Breast epithelium (tissue), 4 donors: Measurements from ENCODE around the gene RABL2B. TPM values are rescaled to one million over a fixed set of nuclear protein-coding genes. Genes with fewer than 3 reads are reported as not detected.
A peak's percentile ranks its signal among the peaks of the same experiment; 100 is the strongest.

Source experiments
- DNase-seq, 2 donors: peaks; one replicate each; pipeline ENCODE4 v3.0.0-alpha.2; 2019; ENCODE audit warnings: low spot score in 2 of 2
- H3K27ac ChIP-seq, 2 donors: fragments of 200-600 bp; sonication (generic) in 1 of 2; one replicate each; pipeline ENCODE4 v1.5.1; 2016 to 2019; ENCODE audit warnings: mild to moderate bottlenecking in 1 of 2
- H3K27me3 ChIP-seq, 2 donors: fragments of 200-600 bp; sonication (generic) in 1 of 2; one replicate each; pipeline versions ENCODE4 v1.5.1 to v1.6.0; 2017 to 2019; ENCODE audit warnings: control low read depth in 1 of 2, mild to moderate bottlenecking in 1 of 2
- H3K36me3 ChIP-seq: fragments of 200-600 bp; one replicate; pipeline ENCODE4 v1.5.1; 2019
- H3K4me1 ChIP-seq, 2 donors: fragments of 200-600 bp; sonication (generic); one replicate each; pipeline ENCODE4 v1.5.1; 2016 to 2019; ENCODE audit warnings: control low read depth in 1 of 2
- H3K4me3 ChIP-seq, 3 donors: fragments of 200-600 bp; sonication (generic); 1 replicate in 2 of 3; 2 replicates in 1 of 3; pipeline ENCODE4 v1.5.1; 2016 to 2019; ENCODE audit warnings: mild to moderate bottlenecking in 3 of 3, moderate library complexity in 2 of 3
- H3K9me3 ChIP-seq, 2 donors: fragments of 200-600 bp; sonication (generic) in 1 of 2; one replicate each; pipeline ENCODE4 v1.5.1; 2016 to 2019; ENCODE audit warnings: control low read depth in 1 of 2
- CTCF ChIP-seq, 3 donors: fragments of 450-650 bp; IDR thresholded peaks; one replicate each; pipeline ENCODE4 v1.5.1; 2016 to 2017; ENCODE audit warnings: antibody characterized with exemption in 3 of 3, mild to moderate bottlenecking in 3 of 3, moderate library complexity in 3 of 3
- POLR2A ChIP-seq: fragments of 450-650 bp; IDR thresholded peaks from one replicate; pipeline ENCODE4 v1.6.1; 2016; ENCODE audit warnings: antibody characterized with exemption, mild to moderate bottlenecking, moderate library complexity
- POLR2AphosphoS5 ChIP-seq, 3 donors: sonication (generic); formaldehyde crosslinking; IDR thresholded peaks; one replicate each; pipeline ENCODE4 v1.6.1; 2017; ENCODE audit warnings: antibody characterized with exemption in 3 of 3
- intact Hi-C: fragments of 100-400 bp; cut with DNase I; formaldehyde crosslinking; loops from one replicate; pipeline ENCODE4 v1.15.1; 2023; ENCODE audit warnings: low total_unique reads
- total RNA-seq, 3 donors: library from RNA; depleted of rRNA; stranded (reverse); fragments of >200 nt; gene quantifications; one replicate each; pipeline ENCODE4 v1.1.0, GENCODE V29; 2016

The RABL2B gene
- total RNA-seq, 3 donors from 2014 or later = 16.0 to 33.1 (median 32.1) TPM

GRCh38 chr22:50734986-50735738 lies 48.3 kb downstream of the RABL2B start:
- TF ChIP-seq POLR2A = no peak
- TF ChIP-seq CTCF (IDR thresholded peaks at IDR 0.05) = no peak
- TF ChIP-seq POLR2AphosphoS5 (IDR thresholded peaks at IDR 0.05) = no peak
- Histone ChIP-seq H3K36me3 (no peaks in the 10 kb centered on the region), H3K27ac (no peak overlapping the region), H3K9me3 (no peaks in the 10 kb centered on the region), H3K27me3 (no peaks in the 10 kb centered on the region), H3K4me1 (no peaks in the 10 kb centered on the region), H3K4me3 (no peak overlapping the region)
- DNase-seq = peak in 1 of 2 donors; percentile 49
- intact Hi-C loops = no loop called here

DNA sequence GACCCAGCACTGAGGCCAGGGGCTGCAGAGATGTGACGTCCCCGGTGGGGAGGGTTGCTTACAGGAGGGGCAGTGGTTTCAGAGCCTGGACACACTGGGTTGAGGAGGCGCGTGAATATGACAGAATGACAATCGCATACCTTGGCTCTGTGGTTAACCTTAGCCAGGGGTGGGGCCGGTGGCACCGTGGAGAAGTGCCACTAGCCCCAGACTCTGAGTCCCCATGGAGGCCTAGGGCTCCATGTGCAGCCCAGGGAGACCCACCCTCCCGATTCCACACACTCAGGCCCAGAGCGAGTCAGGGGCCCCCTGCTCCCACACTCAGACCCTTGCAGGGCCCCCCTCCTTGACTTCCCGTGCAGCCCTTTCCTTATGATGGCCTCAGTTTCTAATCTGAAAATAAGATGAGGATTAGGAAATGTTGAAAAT lies 49.1 kb downstream of the RABL2B start:
- no peak overlapping the region for H3K27ac ChIP-seq
- H3K27me3 ChIP-seq = no peaks in the 10 kb centered on the region
- H3K36me3 ChIP-seq = no peaks in the 10 kb centered on the region
- no peak for TF ChIP-seq POLR2AphosphoS5 (IDR thresholded peaks at IDR 0.05)
- TF ChIP-seq POLR2A = no peak
- no peak for TF ChIP-seq CTCF (IDR thresholded peaks at IDR 0.05)
- no peaks in the 10 kb centered on the region for H3K4me1 ChIP-seq
- no peaks in the 10 kb centered on the region for H3K9me3 ChIP-seq
- intact Hi-C loops = no loop called here
- DNase-seq = peak in 1 of 2 donors; percentile 43
- no peak overlapping the region for H3K4me3 ChIP-seq

GRCh38 chr22:50733521-50734342 lies 49.7 kb downstream of the RABL2B start:
- DNase-seq = peak in 1 of 2 donors; percentile 12
- no peak overlapping the region for H3K27ac ChIP-seq
- H3K4me3 ChIP-seq = no peak overlapping the region
- no peaks in the 10 kb centered on the region for H3K27me3 ChIP-seq
- H3K4me1 ChIP-seq = no peaks in the 10 kb centered on the region
- intact Hi-C loops = no loop called here
- no peak for TF ChIP-seq POLR2A
- no peak for TF ChIP-seq CTCF (IDR thresholded peaks at IDR 0.05)
- no peak for TF ChIP-seq POLR2AphosphoS5 (IDR thresholded peaks at IDR 0.05)
- no peaks in the 10 kb centered on the region for H3K36me3 ChIP-seq
- no peaks in the 10 kb centered on the region for H3K9me3 ChIP-seq

DNA sequence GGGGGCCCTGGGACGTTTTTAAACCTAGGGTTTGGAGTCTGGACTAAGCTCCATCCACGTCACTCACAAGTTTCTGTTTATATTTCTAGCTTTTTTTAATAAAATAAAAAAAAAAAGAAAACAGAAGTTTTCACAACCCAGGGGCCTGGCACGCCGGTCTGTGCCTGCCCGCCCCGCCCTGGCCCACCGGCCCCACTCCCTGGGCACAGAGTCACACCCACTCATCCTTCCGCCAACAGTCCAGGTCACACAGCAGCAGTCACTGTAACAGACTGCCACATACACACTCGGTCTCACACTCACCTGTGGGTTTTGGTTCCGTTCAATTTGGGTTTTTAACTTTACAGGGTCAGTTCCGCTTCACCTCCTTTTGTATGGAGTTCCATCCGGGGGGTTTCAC lies 50.8 kb downstream of the RABL2B start:
- no peaks in the 10 kb centered on the region for H3K4me1 ChIP-seq
- TF ChIP-seq CTCF (IDR thresholded peaks at IDR 0.05) (no peak), POLR2AphosphoS5 (IDR thresholded peaks at IDR 0.05) (no peak), POLR2A (no peak)
- no peak for DNase-seq
- no peak overlapping the region for H3K27ac ChIP-seq
- intact Hi-C loops = no loop called here
- H3K36me3 ChIP-seq = no peaks in the 10 kb centered on the region
- no peaks in the 10 kb centered on the region for H3K9me3 ChIP-seq
- no peak overlapping the region for H3K4me3 ChIP-seq
- no peaks in the 10 kb centered on the region for H3K27me3 ChIP-seq
